HepG2 (cell line): ENCODE data around the gene L3MBTL1. TPM values are rescaled to one million over a fixed set of nuclear protein-coding genes. Genes with fewer than 3 reads are reported as not detected.

ENCODE experiments used
- AGO2 ChIP-seq: fragments of 200-400 bp; formaldehyde crosslinking; optimal IDR thresholded peaks from 2 replicates; pipeline ENCODE3; 2017; ENCODE audit warnings: mild to moderate bottlenecking, low read depth, low read length, moderate library complexity
- ELF3 ChIP-seq: IDR thresholded peaks from 2 replicates; pipeline ENCODE4 v1.6.1; 2016; ENCODE audit warnings: missing genetic modification reagents, missing compliant biosample characterization
- FOXJ3 ChIP-seq: sonication (generic); formaldehyde crosslinking; IDR thresholded peaks from 2 replicates; pipeline ENCODE4 v1.4.0; 2020; ENCODE audit warnings: missing genetic modification reagents, mild to moderate bottlenecking, borderline replicate concordance
- KLF16 ChIP-seq, 2 experiments: sonication (generic) in 1 of 2; formaldehyde crosslinking in 1 of 2; IDR thresholded peaks; 2 replicates each; pipeline versions ENCODE4 v1.6.1 to v1.8.0; 2016 to 2023; ENCODE audit warnings: missing genetic modification reagents in 2 of 2, missing compliant biosample characterization in 1 of 2
- ZBTB46 ChIP-seq: sonication (generic); formaldehyde crosslinking; IDR thresholded peaks from 2 replicates; pipeline ENCODE4 v1.4.0; 2020; ENCODE audit warnings: mild to moderate bottlenecking, missing genetic modification reagents, borderline replicate concordance
- ZIK1 ChIP-seq: sonication (generic); formaldehyde crosslinking; IDR thresholded peaks from 2 replicates; pipeline ENCODE4 v1.5.0; 2020; ENCODE audit warnings: mild to moderate bottlenecking, low read depth, missing genetic modification reagents, borderline replicate concordance
- ZNF3 ChIP-seq: IDR thresholded peaks from 2 replicates; pipeline ENCODE4 v1.7.0; 2017; ENCODE audit warnings: inconsistent platforms
- ZNF333 ChIP-seq: sonication (generic); formaldehyde crosslinking; IDR thresholded peaks from 2 replicates; pipeline ENCODE4 v1.4.0; 2020; ENCODE audit warnings: mild to moderate bottlenecking, missing genetic modification reagents, borderline replicate concordance
- ZNF552 ChIP-seq: sonication (generic); formaldehyde crosslinking; IDR thresholded peaks from 2 replicates; pipeline ENCODE4 v1.9.0; 2022; ENCODE audit warnings: missing genetic modification reagents, mild to moderate bottlenecking, borderline replicate concordance
- ZNF598 ChIP-seq: sonication (generic); formaldehyde crosslinking; IDR thresholded peaks from 2 replicates; pipeline ENCODE4 v1.5.1; 2020; ENCODE audit warnings: mild to moderate bottlenecking, missing genetic modification reagents, borderline replicate concordance
- ZNF776 ChIP-seq: sonication (generic); formaldehyde crosslinking; IDR thresholded peaks from 2 replicates; pipeline ENCODE4 v1.4.0; 2020; ENCODE audit warnings: mild to moderate bottlenecking, missing genetic modification reagents
- ZZZ3 ChIP-seq: sonication (generic); formaldehyde crosslinking; IDR thresholded peaks from 2 replicates; pipeline ENCODE4 v1.4.0; 2020; ENCODE audit warnings: missing genetic modification reagents, mild to moderate bottlenecking, borderline replicate concordance
- polyA plus RNA-seq, 8 experiments: library from polyadenylated mRNA; depleted of rRNA in 3 of 8; stranded (reverse) in 7 of 8; unstranded in 1 of 8; fragments of >200 nt; fragmentation: Illumina TruSeq in 4 of 8; extraction: Trizol in 4 of 8; gene quantifications; 2 replicates each; pipeline versions ENCODE4 v1.2.1 to v1.2.3, GENCODE V29; 2011 to 2016; ENCODE audit warnings: low read depth in 4 of 8, missing spikeins in 1 of 8, mixed read lengths in 1 of 8; ENCODE audit not compliant: insufficient read depth in 1 of 8
- total RNA-seq, 5 experiments: library from RNA; depleted of rRNA; stranded (reverse); fragments of >200 nt; fragmentation: Illumina TruSeq; extraction: Trizol; gene quantifications; 2 replicates each; pipeline ENCODE4 v1.2.3, GENCODE V29; 2016; ENCODE audit warnings: low read depth in 1 of 5
- TF ChIP-seq, protein P1 (sequence below): sonication (generic); formaldehyde crosslinking; IDR thresholded peaks from 2 replicates; pipeline ENCODE4 v1.5.1; 2020; ENCODE audit warnings: mild to moderate bottlenecking, moderate library complexity, missing genetic modification reagents
- TF ChIP-seq, protein P2 (sequence below): sonication (generic); formaldehyde crosslinking; IDR thresholded peaks from 2 replicates; pipeline ENCODE4 v1.4.0; 2020; ENCODE audit warnings: missing genetic modification reagents
- TF ChIP-seq, protein P3 (sequence below): sonication (generic); formaldehyde crosslinking; IDR thresholded peaks from 2 replicates; pipeline ENCODE4 v1.8.0; 2022; ENCODE audit warnings: mild to moderate bottlenecking, missing genetic modification reagents; ENCODE audit not compliant: insufficient replicate concordance
- TF ChIP-seq, protein P4 (sequence below): sonication (generic); formaldehyde crosslinking; conservative IDR thresholded peaks from 2 replicates; pipeline ENCODE4 v1.4.0; 2020; ENCODE audit warnings: mild to moderate bottlenecking, missing genetic modification reagents, moderate library complexity

The L3MBTL1 gene
- total and polyA plus RNA-seq, 2 of the 13 experiments (the other 11 are each of a cell fraction or from before 2014, with no cell fraction given): 9.0 to 17.8 TPM

DNA sequence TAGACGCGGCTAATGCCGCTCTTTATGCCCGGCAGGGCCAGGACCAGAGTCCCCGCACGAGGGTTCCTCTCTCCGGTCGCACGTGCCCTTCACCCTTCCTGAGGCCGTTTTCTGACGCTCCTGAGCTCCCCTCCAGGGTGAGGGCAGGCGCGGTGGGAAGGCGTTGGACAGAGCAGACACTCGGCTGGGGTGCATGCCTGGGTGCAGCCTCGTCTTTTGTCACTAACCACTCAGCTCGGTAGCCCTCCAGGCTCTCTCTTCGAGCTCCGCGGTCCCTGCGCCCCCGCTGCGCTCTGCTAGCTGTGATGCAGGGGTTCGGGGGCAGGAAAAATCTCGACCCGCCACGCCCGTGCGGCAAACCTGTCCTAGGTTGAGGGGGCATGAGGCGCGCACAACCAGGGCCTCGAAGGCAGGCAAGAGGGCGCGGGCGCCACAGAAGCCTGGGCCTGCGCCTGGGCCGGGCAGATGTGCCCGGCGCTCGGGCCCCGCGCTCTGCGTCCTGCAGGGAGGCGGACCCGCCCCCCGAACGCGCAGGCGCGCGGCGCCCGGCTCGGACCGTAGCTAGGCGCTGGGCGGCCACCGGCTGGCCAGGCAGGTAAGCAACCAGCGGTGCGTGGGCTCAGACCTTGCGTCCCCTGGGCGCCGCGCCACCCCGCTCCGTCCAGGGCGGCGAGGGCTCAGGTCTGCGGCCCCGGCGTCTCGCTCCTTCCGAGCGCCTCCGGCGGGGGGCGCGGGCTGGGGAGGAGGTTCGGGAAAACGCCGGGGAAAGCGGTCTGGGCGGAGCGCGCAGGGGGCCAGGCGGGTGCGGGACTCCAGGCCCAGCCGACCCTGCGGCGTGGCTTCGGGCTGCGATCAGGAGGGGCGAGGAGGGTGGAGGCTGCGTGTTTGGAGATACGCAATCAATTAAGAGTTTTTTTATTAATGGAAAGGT is at the start of gene L3MBTL1 (continued):
- TF ChIP-seq ZBTB46 (peak; percentile 98), ZNF3 (CRISPR knock-in tag) (no peak), ZNF333 (CRISPR knock-in tag) (peak; percentile 93), AGO2 (peak; percentile 59), ZNF776 (peak; percentile 93; the same call in 1 of the 2 replicates), ZNF598 (CRISPR knock-in tag) (peak; percentile 91; the same call in 1 of the 2 replicates), ZNF552 (CRISPR knock-in tag) (peak; percentile 82; the same call in 1 of the 2 replicates), KLF16 (CRISPR knock-in tag; IDR thresholded peaks at IDR 0.05) (peak; percentile 33 to 62; a peak in 1 of 4 replicates), ZZZ3 (CRISPR knock-in tag) (peak; percentile 87), ELF3 (peak; percentile 57), ZIK1 (CRISPR knock-in tag) (peak; percentile 95), FOXJ3 (CRISPR knock-in tag) (no peak)
- TF ChIP-seq, protein P1, sequence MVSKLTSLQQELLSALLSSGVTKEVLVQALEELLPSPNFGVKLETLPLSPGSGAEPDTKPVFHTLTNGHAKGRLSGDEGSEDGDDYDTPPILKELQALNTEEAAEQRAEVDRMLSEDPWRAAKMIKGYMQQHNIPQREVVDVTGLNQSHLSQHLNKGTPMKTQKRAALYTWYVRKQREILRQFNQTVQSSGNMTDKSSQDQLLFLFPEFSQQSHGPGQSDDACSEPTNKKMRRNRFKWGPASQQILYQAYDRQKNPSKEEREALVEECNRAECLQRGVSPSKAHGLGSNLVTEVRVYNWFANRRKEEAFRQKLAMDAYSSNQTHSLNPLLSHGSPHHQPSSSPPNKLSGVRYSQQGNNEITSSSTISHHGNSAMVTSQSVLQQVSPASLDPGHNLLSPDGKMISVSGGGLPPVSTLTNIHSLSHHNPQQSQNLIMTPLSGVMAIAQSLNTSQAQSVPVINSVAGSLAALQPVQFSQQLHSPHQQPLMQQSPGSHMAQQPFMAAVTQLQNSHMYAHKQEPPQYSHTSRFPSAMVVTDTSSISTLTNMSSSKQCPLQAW: 0 out of 2 replicates have a peak, but pooled peaks have one; percentile 50
- TF ChIP-seq, protein P2, sequence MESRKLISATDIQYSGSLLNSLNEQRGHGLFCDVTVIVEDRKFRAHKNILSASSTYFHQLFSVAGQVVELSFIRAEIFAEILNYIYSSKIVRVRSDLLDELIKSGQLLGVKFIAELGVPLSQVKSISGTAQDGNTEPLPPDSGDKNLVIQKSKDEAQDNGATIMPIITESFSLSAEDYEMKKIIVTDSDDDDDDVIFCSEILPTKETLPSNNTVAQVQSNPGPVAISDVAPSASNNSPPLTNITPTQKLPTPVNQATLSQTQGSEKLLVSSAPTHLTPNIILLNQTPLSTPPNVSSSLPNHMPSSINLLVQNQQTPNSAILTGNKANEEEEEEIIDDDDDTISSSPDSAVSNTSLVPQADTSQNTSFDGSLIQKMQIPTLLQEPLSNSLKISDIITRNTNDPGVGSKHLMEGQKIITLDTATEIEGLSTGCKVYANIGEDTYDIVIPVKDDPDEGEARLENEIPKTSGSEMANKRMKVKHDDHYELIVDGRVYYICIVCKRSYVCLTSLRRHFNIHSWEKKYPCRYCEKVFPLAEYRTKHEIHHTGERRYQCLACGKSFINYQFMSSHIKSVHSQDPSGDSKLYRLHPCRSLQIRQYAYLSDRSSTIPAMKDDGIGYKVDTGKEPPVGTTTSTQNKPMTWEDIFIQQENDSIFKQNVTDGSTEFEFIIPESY (CRISPR knock-in tag): peak; percentile 40
- TF ChIP-seq, protein P3, sequence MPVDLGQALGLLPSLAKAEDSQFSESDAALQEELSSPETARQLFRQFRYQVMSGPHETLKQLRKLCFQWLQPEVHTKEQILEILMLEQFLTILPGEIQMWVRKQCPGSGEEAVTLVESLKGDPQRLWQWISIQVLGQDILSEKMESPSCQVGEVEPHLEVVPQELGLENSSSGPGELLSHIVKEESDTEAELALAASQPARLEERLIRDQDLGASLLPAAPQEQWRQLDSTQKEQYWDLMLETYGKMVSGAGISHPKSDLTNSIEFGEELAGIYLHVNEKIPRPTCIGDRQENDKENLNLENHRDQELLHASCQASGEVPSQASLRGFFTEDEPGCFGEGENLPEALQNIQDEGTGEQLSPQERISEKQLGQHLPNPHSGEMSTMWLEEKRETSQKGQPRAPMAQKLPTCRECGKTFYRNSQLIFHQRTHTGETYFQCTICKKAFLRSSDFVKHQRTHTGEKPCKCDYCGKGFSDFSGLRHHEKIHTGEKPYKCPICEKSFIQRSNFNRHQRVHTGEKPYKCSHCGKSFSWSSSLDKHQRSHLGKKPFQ: peak; percentile 82
- TF ChIP-seq, protein P4, sequence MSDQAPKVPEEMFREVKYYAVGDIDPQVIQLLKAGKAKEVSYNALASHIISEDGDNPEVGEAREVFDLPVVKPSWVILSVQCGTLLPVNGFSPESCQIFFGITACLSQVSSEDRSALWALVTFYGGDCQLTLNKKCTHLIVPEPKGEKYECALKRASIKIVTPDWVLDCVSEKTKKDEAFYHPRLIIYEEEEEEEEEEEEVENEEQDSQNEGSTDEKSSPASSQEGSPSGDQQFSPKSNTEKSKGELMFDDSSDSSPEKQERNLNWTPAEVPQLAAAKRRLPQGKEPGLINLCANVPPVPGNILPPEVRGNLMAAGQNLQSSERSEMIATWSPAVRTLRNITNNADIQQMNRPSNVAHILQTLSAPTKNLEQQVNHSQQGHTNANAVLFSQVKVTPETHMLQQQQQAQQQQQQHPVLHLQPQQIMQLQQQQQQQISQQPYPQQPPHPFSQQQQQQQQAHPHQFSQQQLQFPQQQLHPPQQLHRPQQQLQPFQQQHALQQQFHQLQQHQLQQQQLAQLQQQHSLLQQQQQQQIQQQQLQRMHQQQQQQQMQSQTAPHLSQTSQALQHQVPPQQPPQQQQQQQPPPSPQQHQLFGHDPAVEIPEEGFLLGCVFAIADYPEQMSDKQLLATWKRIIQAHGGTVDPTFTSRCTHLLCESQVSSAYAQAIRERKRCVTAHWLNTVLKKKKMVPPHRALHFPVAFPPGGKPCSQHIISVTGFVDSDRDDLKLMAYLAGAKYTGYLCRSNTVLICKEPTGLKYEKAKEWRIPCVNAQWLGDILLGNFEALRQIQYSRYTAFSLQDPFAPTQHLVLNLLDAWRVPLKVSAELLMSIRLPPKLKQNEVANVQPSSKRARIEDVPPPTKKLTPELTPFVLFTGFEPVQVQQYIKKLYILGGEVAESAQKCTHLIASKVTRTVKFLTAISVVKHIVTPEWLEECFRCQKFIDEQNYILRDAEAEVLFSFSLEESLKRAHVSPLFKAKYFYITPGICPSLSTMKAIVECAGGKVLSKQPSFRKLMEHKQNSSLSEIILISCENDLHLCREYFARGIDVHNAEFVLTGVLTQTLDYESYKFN (CRISPR knock-in tag): peak; percentile 33; the same call in 1 of the 2 replicates
